ENCODE results near the gene P2RX1. TPM values are rescaled to one million over a fixed set of nuclear protein-coding genes. Genes with fewer than 3 reads are reported as not detected.

P2RX1 gene
- total RNA-seq, result 84.7 and 86.5 TPM in 2 replicates
- 32.9 TPM for total RNA-seq (2013)
- 25.7 and 37.7 TPM in 2 replicates for polyA plus RNA-seq
- polyA minus RNA-seq, result 69.1 and 116 TPM in 2 replicates

- Histone ChIP-seq H3K4me1 (ENCODE audit: control insufficient read depth in 2 of 2, insufficient read depth in 2 of 2, low read length in 2 of 2) (peaks cover 63 to 74% of the 10 kb centered on the region in 2 donors), H3K27ac (ENCODE audit: low read length in 2 of 2) (peak within 1 kb of the TSS; percentile 100), H3K36me3 (replicated peaks in 1 of 2; ENCODE audit: control extremely low read depth in 1 of 2, control insufficient read depth in 1 of 2, extremely low read depth in 1 of 2, insufficient read depth in 2 of 2, low read length in 1 of 2) (no peaks in the 10 kb centered on the region), H3K9me3 (ENCODE audit: control extremely low read depth in 1 of 3, control insufficient read depth in 2 of 3, insufficient read depth in 1 of 3, low read length in 2 of 3) (peaks cover 0 to 8% (median 0%) of the 10 kb centered on the region in 3 donors), H2AFZ (ENCODE audit: insufficient read depth, low read depth, low read length, poor library complexity, severe bottlenecking) (peak within 1 kb of the TSS; percentile 53), H3K9ac (ENCODE audit: low read length) (peak within 1 kb of the TSS; percentile 91), H3K27me3 (replicated peaks in 1 of 4; ENCODE audit: control extremely low read depth in 1 of 4, control insufficient read depth in 3 of 4, insufficient read depth in 4 of 4, low read length in 3 of 4) (no peaks in the 10 kb centered on the region), H3K79me2 (ENCODE audit: control insufficient read depth, insufficient read depth, low read length) (peaks cover 52% of the 10 kb centered on the region), H3K4me3 (ENCODE audit: control extremely low read depth in 1 of 5, extremely low read depth in 1 of 5, insufficient read depth in 1 of 5, low read depth in 2 of 5, low read length in 4 of 5) (peak within 1 kb of the TSS; percentile 48 to 72 (median 57)), H3K4me2 (replicated peaks; ENCODE audit: low read depth, low read length, poor library complexity, severe bottlenecking) (peak within 1 kb of the TSS; percentile 97), H4K20me1 (ENCODE audit: control insufficient read depth, insufficient read depth, low read length, poor library complexity, severe bottlenecking) (no peaks in the 10 kb centered on the region)
- ChIA-PET CTCF (interaction anchor here (0.9 to 7.5 kb wide), 10 partner anchors 8 to 179 kb away, joined by 3 to 157 read pairs (median 4); partner anchors contain the start of genes ATP2A3 and NCBP3), POLR2A (interaction anchor here (0.6 to 4.7 kb wide), 13 partner anchors 9 to 457 kb away, joined by 3 to 64 read pairs (median 7); partner anchors contain the start of gene ATP2A3)
- H3K27ac Mint-ChIP-seq, result peak within 1 kb of the TSS; percentile 98
- WGBS (ENCODE audit: insufficient coverage), result 5% methylated on average over 28 of the region's 28 CpGs
- no peaks in the 10 kb centered on the region for H3K27me3 Mint-ChIP-seq
- ATAC-seq (ENCODE audit: low read depth) (no peak), DNase-seq (peak; percentile 80)
- peak within 1 kb of the TSS; percentile 90 for H3K4me3 Mint-ChIP-seq
- no peaks in the 10 kb centered on the region for H3K9me3 Mint-ChIP-seq (ENCODE audit: insufficient read depth)
- peaks cover 68% of the 10 kb centered on the region for H3K4me1 Mint-ChIP-seq
- intact Hi-C loops (cut with micrococcal nuclease), result loop anchor here (2.0 to 10.0 kb wide), 2 partner anchors 53 to 361 kb away; partner anchors contain the start of gene TRPV3
- no peak for TF ChIP-seq EZH2 (IDR thresholded peaks at IDR 0.05; ENCODE audit: borderline replicate concordance, insufficient read depth, low read depth, low read length, poor library complexity, severe bottlenecking)
These were observed at the start of gene P2RX1 for GRCh38 chr17:3915995-3916696. P2RX1 (minus strand) TSS chr17:3916465; CDS start chr17:3916225, 240 bp downstream.

- CTCF ChIA-PET, result interaction anchor here (0.7 to 12.2 kb wide), 13 partner anchors 10 to 121 kb away, joined by 3 to 157 read pairs (median 5); partner anchors contain the start of genes NCBP3 and P2RX1
These were observed 49.0 kb upstream of the P2RX1 start for GRCh38 chr17:3965118-3965800.

More at GRCh38 chr17:3965118-3965800, 49.0 kb upstream of the P2RX1 start:
- Histone ChIP-seq H3K79me2 (ENCODE audit: control insufficient read depth, insufficient read depth, low read length) (peaks cover 50% of the 10 kb centered on the region), H3K4me2 (replicated peaks; ENCODE audit: low read depth, low read length, poor library complexity, severe bottlenecking) (peak overlapping the region; percentile 95), H3K36me3 (replicated peaks in 1 of 2; ENCODE audit: control extremely low read depth in 1 of 2, control insufficient read depth in 1 of 2, extremely low read depth in 1 of 2, insufficient read depth in 2 of 2, low read length in 1 of 2) (peaks cover 0 to 17% of the 10 kb centered on the region in 2 experiments), H2AFZ (ENCODE audit: insufficient read depth, low read depth, low read length, poor library complexity, severe bottlenecking) (peak overlapping the region; percentile 38), H3K27ac (ENCODE audit: low read length in 2 of 2) (peak overlapping the region; percentile 83 to 88), H3K9me3 (ENCODE audit: control extremely low read depth in 1 of 3, control insufficient read depth in 2 of 3, insufficient read depth in 1 of 3, low read length in 2 of 3) (no peaks in the 10 kb centered on the region), H3K4me1 (ENCODE audit: control insufficient read depth in 2 of 2, insufficient read depth in 2 of 2, low read length in 2 of 2) (peaks cover 61 to 77% of the 10 kb centered on the region in 2 donors), H4K20me1 (ENCODE audit: control insufficient read depth, insufficient read depth, low read length, poor library complexity, severe bottlenecking) (peaks cover 35% of the 10 kb centered on the region), H3K4me3 (ENCODE audit: control extremely low read depth in 1 of 5, extremely low read depth in 1 of 5, insufficient read depth in 1 of 5, low read depth in 2 of 5, low read length in 4 of 5) (peak overlapping the region; percentile 13 to 98 (median 86)), H3K9ac (ENCODE audit: low read length) (peak overlapping the region; percentile 94), H3K27me3 (replicated peaks in 1 of 4; ENCODE audit: control extremely low read depth in 1 of 4, control insufficient read depth in 3 of 4, insufficient read depth in 4 of 4, low read length in 3 of 4) (no peaks in the 10 kb centered on the region)
- peaks cover 62% of the 10 kb centered on the region for H3K4me1 Mint-ChIP-seq
- POLR2A ChIA-PET, result interaction anchor here (0.6 to 3.3 kb wide), 9 partner anchors 16 to 232 kb away, joined by 3 to 34 read pairs (median 4); partner anchors contain the start of genes CAMKK1, NCBP3 and P2RX1
- 1% methylated on average over 13 of the region's 17 CpGs for WGBS (ENCODE audit: insufficient coverage)
- DNase-seq (peak; percentile 85), ATAC-seq (ENCODE audit: low read depth) (peak; percentile 35)
- peak overlapping the region; percentile 94 for H3K4me3 Mint-ChIP-seq
- H3K27me3 Mint-ChIP-seq, result no peaks in the 10 kb centered on the region
- H3K9me3 Mint-ChIP-seq (ENCODE audit: insufficient read depth), result no peaks in the 10 kb centered on the region
- peak overlapping the region; percentile 94 for H3K27ac Mint-ChIP-seq
- intact Hi-C loops (cut with micrococcal nuclease), result loop anchor here (1.0 to 5.0 kb wide), 3 partner anchors 20 to 273 kb away; partner anchors contain the start of gene NCBP3
- TF ChIP-seq CTCF (IDR thresholded peaks at IDR 0.05) (no peak), EZH2 (IDR thresholded peaks at IDR 0.05; ENCODE audit: borderline replicate concordance, insufficient read depth, low read depth, low read length, poor library complexity, severe bottlenecking) (no peak)
